Heart left ventricle (tissue), 16 donors: ENCODE measurements around the gene GRIA1. TPM values are rescaled to one million over a fixed set of nuclear protein-coding genes. Genes with fewer than 3 reads are reported as not detected.

Experiments used
- ATAC-seq, 4 donors: fragments of 200-7000 bp; cut with Tn5 transposase; one replicate each; pipeline ENCODE4 v1.9.1; 2020 to 2022; ENCODE audit warnings: moderate library complexity in 4 of 4, mild to moderate bottlenecking in 3 of 4, moderate number of reproducible peaks in 1 of 4
- DNase-seq, 5 donors: peaks; one replicate each; pipeline ENCODE4 v3.0.0-alpha.2; 2020
- H3K27ac ChIP-seq, 12 donors: fragments of 200-600 bp; sonication (generic) in 4 of 12; one replicate each; pipeline versions ENCODE4 v1.5.0 to v1.8.0; 2016 to 2022; ENCODE audit warnings: mild to moderate bottlenecking in 2 of 12
- H3K27me3 ChIP-seq, 9 donors: fragments of 200-600 bp; sonication (generic) in 2 of 9; one replicate each; pipeline versions ENCODE4 v1.5.1 to v1.8.0; 2016 to 2022; ENCODE audit warnings: mild to moderate bottlenecking in 3 of 9
- H3K36me3 ChIP-seq, 9 donors: fragments of 200-600 bp; sonication (generic) in 2 of 9; one replicate each; pipeline versions ENCODE4 v1.5.0 to v1.8.0; 2018 to 2022; ENCODE audit warnings: mild to moderate bottlenecking in 2 of 9
- H3K4me1 ChIP-seq, 12 donors: fragments of 200-600 bp; sonication (generic) in 4 of 12; one replicate each; pipeline versions ENCODE4 v1.5.0 to v1.8.0; 2016 to 2022; ENCODE audit warnings: mild to moderate bottlenecking in 3 of 12
- H3K4me3 ChIP-seq, 12 donors: fragments of 200-600 bp; sonication (generic) in 4 of 12; one replicate each; pipeline versions ENCODE4 v1.5.0 to v1.8.0; 2017 to 2022; ENCODE audit warnings: mild to moderate bottlenecking in 9 of 12, moderate library complexity in 4 of 12
- H3K9me3 ChIP-seq, 12 donors: fragments of 200-600 bp; sonication (generic) in 4 of 12; one replicate each; pipeline versions ENCODE4 v1.5.0 to v1.8.0; 2016 to 2022; ENCODE audit warnings: mild to moderate bottlenecking in 1 of 12
- CTCF ChIP-seq, 12 donors: fragments of 200-600 bp; sonication (generic) in 4 of 12; IDR thresholded peaks; one replicate each; pipeline versions ENCODE4 v1.5.0 to v1.8.0; 2018 to 2022; ENCODE audit warnings: antibody characterized with exemption in 12 of 12, mild to moderate bottlenecking in 5 of 12
- POLR2A ChIP-seq, 2 donors: fragments of 450-650 bp; IDR thresholded peaks; one replicate each; pipeline ENCODE4 v1.6.1; 2017; ENCODE audit warnings: antibody characterized with exemption in 2 of 2, mild to moderate bottlenecking in 2 of 2, moderate library complexity in 2 of 2
- WGBS, 4 donors: extraction: QIAGEN DNeasy Blood & Tissue Kit in 2 of 4; methylation state at CpG; one replicate each; pipeline versions ENCODE4 v1.1.5 to v1.1.7; 2013 to 2018; 5-methylcytosine and 5-hydroxymethylcytosine counted together
- intact Hi-C, 10 donors: fragments of 100-400 bp; cut with DNase I; formaldehyde crosslinking; loops; one replicate each; pipeline versions ENCODE4 v1.11.1 to v1.14.2; 2022
- polyA plus RNA-seq, 2 donors: library from polyadenylated mRNA; stranded (reverse); fragments of 200-250 nt; gene quantifications; one replicate each; pipeline ENCODE4 v1.2.3, GENCODE V29; 2013
- total RNA-seq, 9 donors: library from RNA; depleted of rRNA in 2 of 9; stranded (reverse); fragments of >200 nt in 2 of 9; fragmentation: NEBNext Ultra II Directional in 3 of 9; extraction: Animal tissue kit (Norgen Biotek cat#: 25700) in 3 of 9; gene quantifications; one replicate each; pipeline versions ENCODE4 v1.1.0 to v1.2.4, GENCODE V29; 2016 to 2023
- donor health status: ischemic (EF 13 %, LVEDD 7.1; RV severe dilation, severe dysfunction).
- donor health status: healthy with polysubstance abuse.
- donor health status: DM: no; HTN: yes; CAD: no.
- donor health status: DM: no; HTN: no; CAD: no.
- donor health status: ischemic (EF 25% LVEDD 6.9; RV normal size, moderate dysfunction).
- donor health status: ischemic (EF 25% LVEDD 5.7; RV mildly dilated, moderate dysfunction).
- donor health status: healthy.
- donor health status: DM: yes; HTN: yes; CAD: no.
- donor health status: ischemic (EF 35%, LVEDD 5.7; RV mildly dilated, moderate dysfunction).
- donor health status: nonischemic (EF 11% LVEDD 7.7; RV severe dilation, severe dysfunction).
- donor health status: DM: yes; HTN: yes; CAD: no.
- donor health status: PGD.
- donor health status: ischemic (EF 29% LVEDD 5.4; RV normal size, mild dysfunction).
- donor health status: nonischemic (EF 23%, LVEDD 6.1; RV moderate dilation, normal function).

The GRIA1 gene
- total and polyA plus RNA-seq, 11 donors: 0.07 to 1.5 (median 0.37) TPM; not detected in 3

DNA sequence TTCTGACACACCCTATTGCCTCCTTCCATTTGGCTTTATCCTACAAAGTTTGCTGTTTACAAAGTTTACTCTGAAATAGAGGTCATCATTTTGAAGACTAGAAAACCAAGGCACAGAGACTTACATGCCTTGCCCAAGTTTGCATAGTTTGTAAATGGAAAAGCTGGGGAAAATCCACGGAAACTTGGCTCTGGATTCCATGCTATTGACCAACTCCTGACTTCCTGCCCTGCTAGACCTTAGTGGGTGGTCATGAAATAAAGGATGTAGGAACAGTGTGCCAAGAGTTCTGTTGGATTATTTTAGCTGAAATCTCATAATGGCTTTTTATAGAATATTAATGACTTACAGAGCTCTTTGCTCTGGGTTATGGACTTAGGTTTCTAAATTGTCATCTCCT lies 69.5 kb downstream of the GRIA1 start:
- ATAC-seq (no peak), DNase-seq (no peak)
- 27 to 58% (median 47%) methylated on average over 1 of the region's 1 CpG for WGBS, 4 donors
- Histone ChIP-seq H3K4me3 (no peak overlapping the region), H3K9me3 (peaks cover 0 to 13% (median 0%) of the 10 kb centered on the region in 12 donors), H3K27ac (no peak overlapping the region), H3K4me1 (no peaks in the 10 kb centered on the region), H3K27me3 (no peaks in the 10 kb centered on the region), H3K36me3 (no peaks in the 10 kb centered on the region)
- intact Hi-C loops: no loop called here
- no peak for TF ChIP-seq POLR2A (IDR thresholded peaks at IDR 0.05)
- no peak for TF ChIP-seq CTCF (IDR thresholded peaks at IDR 0.05)

- no peaks in the 10 kb centered on the region for H3K27me3 ChIP-seq
- H3K4me3 ChIP-seq: no peak overlapping the region
- ATAC-seq (no peak), DNase-seq (no peak)
- no peaks in the 10 kb centered on the region for H3K4me1 ChIP-seq
- TF ChIP-seq CTCF (IDR thresholded peaks at IDR 0.05): no peak
- TF ChIP-seq POLR2A (IDR thresholded peaks at IDR 0.05): no peak
- intact Hi-C loops: no loop called here
- WGBS, 4 donors: 43 to 63% (median 45%) methylated on average over 1 of the region's 1 CpG
- no peak overlapping the region for H3K27ac ChIP-seq
- no peaks in the 10 kb centered on the region for H3K36me3 ChIP-seq
- H3K9me3 ChIP-seq: peaks cover 0 to 13% (median 0%) of the 10 kb centered on the region in 12 donors
Measured at GRCh38 chr5:153562189-153562588, 71.7 kb downstream of the GRIA1 start.

DNA sequence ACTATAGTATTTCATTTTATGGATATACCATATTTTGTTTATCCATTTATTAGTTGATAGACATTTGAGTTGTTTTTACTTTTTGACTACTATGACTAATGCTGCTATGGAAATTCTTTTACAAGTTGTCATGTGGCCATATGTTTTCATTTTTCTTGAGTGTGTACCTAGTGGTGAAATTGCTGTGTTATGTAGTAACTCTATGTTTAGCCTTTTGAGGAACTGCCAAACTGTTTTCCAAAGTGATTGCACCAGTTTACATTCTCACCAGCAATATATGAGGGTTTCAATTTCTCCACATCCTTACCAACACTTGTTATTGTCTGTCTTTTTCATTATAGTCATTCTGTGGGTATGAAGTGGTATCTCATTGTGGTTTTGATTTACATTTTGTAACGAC lies 75.4 kb downstream of the GRIA1 start:
- peaks cover 0 to 1% (median 0%) of the 10 kb centered on the region in 12 donors for H3K4me1 ChIP-seq
- TF ChIP-seq POLR2A (IDR thresholded peaks at IDR 0.05) (no peak), CTCF (IDR thresholded peaks at IDR 0.05) (no peak)
- ATAC-seq: no peak

DNA sequence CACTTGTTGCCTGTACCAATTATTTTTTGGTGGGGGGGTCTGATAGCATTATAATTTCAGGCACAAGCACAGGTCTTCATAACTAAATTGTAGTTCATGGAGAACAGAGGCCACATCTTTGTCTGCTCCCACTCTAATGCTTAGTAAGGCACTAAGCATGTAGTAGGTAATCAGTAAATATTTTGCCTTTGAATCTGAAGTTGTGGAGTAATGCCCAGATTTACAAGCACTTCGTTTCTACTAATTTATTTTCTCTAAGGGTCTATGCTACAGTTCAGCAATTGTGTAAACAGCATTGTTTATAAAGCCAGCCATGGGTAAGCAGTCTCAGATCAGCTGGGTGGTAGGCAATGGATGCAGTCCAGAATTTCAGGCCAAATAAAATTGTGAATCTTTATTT lies 78.6 kb downstream of the GRIA1 start:
- TF ChIP-seq POLR2A (IDR thresholded peaks at IDR 0.05): no peak
- TF ChIP-seq CTCF (IDR thresholded peaks at IDR 0.05): no peak
- 67 to 76% (median 70%) methylated on average over 1 of the region's 1 CpG for WGBS, 4 donors
- ATAC-seq (no peak), DNase-seq (no peak)
- Histone ChIP-seq H3K36me3 (no peaks in the 10 kb centered on the region), H3K9me3 (no peaks in the 10 kb centered on the region), H3K27ac (no peak overlapping the region), H3K4me1 (peaks cover 0 to 17% (median 0%) of the 10 kb centered on the region in 12 donors), H3K4me3 (no peak overlapping the region), H3K27me3 (no peaks in the 10 kb centered on the region)
- intact Hi-C loops: no loop called here

More for the DNA sequence above, 75.4 kb downstream of the GRIA1 start:
- WGBS, 4 donors: 75 to 80% (median 79%) methylated on average over 1 of the region's 1 CpG
- H3K4me3 ChIP-seq: no peak overlapping the region
- intact Hi-C loops: no loop called here
- DNase-seq: no peak
- H3K27ac ChIP-seq: no peak overlapping the region
- H3K9me3 ChIP-seq: peaks cover 0 to 9% (median 0%) of the 10 kb centered on the region in 12 donors
- H3K36me3 ChIP-seq: no peaks in the 10 kb centered on the region
- H3K27me3 ChIP-seq: no peaks in the 10 kb centered on the region
